ENCODE results near the gene XIRP2. TPM values are rescaled to one million over a fixed set of nuclear protein-coding genes. Genes with fewer than 3 reads are reported as not detected.
"Not testable (repeated sequence)": the region's sequence is repeated elsewhere in the genome, so short reads cannot be mapped to it uniquely, and the experiment has no call there.

Gene XIRP2
- total RNA-seq, 1 donor from 2014 or later = 0.28 TPM

DNA sequence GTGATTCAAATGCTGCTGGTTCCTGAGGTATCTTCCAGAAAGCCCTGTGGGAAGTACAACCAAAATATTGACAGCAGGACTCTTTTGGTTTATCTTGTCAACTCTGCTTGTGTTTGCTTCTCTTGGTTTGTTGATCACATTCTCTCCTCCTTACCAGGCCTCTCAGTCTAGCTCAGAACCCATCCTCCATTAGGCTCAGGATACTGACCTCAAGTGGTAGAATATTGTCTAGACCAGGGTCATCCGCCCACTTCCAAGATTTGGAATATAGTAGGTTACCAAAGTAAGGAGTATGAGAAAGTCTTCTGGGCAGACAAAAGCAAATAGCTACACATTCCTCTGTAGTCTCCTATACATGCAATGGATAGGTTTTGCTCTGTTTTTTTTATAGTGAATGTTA lies 56.6 kb downstream of the XIRP2 start:
- ATAC-seq = no peak

DNA sequence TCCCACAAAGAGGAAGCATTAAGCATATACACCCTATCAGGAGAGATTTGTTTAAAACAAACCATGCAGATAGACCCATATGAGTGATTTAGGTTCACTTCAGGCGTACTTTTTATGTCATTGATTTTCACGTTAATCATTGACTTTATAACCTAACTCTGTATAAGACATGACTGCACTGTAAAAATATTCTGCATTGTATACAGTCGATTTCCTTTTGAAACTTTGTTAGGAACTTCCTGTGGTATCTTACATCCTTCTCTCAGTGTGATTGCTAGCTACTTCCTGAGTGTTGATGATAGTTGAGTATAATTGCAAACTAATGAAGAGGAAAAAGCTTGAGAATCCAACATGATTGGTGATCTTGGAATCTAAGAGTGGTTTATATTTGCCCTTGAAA lies 69.4 kb downstream of the XIRP2 start:
- no peak for ATAC-seq

DNA sequence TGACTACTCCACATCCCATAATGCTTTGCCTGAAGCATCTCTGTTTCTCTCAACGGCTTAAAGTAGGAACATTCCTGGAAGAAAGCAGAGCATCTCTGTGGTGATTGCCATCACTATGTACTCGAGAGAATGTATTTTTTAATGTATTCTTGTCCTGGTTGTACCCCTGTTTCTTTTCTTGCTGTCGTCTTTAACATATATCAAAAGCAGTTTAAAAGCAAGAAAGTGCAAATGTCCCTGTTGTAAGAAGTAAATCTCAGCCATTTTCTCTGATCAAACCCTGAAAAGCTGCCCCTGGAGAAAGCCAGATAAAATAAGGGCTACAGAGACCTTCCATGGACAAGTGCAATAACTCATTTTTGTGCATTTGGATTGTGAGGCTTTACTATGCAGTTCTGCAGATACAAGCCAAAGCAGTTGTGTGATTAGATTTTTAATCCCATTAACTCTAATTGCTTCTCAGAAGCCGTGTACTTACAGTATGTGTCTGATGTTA lies 70.8 kb downstream of the XIRP2 start:
- ATAC-seq = no peak

DNA sequence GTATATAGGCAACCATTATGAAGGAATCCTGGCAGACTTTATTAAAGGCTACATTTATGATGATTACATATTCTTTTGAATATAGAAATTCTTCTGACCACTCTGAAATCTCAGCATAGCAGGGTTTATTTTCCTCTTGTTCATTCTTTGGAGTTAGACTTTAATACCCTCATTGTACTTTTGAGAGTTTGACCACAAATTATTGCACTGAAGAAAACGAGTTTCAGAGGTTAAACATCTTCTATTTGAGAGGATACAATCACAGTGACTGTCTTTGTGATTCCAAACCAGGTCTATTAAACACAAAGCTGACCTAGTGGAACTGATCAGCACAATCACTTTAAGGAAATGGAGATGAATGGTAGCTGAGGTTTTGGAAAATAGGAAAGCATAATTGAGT lies 71.3 kb downstream of the XIRP2 start:
- ATAC-seq = no peak

DNA sequence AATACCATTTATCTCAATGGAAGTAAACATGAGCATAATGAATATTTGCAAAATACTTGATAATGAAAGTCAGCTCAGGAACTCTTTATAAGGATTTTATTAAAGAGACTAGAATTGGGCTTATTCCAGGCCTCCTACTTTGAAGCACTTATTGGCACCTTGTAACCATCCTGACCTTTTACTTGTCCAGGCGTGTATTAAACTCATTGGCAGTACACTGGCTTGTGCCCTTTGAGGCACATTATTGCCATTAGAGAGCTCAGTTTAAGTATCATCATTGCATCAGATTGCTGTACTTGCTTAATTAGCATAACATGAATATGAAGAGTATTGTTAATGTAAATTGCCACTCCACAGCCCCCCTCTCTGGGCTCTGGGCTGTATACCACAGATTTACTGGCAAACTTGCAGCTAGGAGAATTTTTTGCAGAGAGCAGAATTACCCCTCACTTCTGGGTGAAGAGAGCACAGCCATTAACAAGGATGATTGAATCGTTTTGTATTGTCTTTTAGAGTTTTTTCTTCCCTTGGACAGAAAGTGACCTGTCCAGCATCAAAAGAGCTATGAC lies 72.5 kb downstream of the XIRP2 start:
- no peak for ATAC-seq

DNA sequence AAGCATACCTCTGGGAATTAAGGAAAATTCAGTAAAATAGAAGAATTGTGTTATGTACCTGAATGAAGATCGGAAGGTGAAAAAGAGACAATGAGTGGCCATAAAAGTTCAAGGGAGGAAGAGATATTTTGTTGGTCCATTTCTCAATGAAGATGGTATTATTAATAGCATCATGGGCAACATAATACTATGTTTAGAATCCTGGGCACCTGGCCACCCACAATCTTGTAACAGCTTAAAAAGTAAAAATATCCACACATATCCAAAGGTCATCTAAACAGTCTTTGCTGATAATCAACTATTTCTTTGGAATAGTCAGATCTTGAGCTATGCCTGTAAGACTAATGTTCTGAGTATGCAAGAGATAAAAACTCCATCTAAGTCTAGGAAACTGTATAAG lies 73.7 kb downstream of the XIRP2 start:
- no peak for ATAC-seq

DNA sequence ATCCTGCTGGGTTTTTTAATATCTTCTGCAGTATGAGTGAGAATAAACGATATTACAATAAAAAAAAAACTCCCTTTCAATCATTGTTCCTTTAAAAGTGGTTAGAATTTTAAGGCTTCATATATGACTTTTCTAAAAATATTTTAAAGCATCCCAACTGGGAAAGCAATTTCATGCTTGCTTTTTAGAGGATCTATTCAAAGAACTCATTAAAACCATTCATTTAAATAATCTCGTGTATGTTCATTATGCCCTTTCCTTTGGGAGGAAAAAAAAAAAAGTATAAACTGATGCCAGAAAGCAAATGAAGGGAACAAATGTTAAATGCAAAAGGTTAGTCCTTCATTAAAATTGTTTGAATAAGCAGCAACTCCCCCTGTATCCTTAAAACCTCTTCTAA lies 81.2 kb downstream of the XIRP2 start:
- ATAC-seq = no peak

DNA sequence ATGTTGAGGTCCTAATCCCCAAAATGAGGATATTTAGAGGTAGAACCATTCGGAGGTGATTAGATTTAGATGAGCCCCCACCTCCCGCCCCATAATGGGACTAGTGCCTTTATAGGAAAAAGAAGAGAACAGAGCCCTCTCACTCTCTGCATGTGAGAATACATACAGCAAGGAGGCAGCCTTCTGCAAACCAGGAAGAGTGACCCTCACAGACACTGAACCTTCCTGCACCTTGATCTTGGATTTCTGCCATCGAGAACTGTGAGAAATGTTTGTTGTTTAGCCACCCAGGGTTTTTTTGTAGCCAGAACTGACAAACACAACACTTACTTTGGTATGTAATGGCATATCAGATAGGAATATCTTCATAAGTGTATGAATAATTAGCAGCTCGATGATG lies 83.7 kb downstream of the XIRP2 start:
- no peak for ATAC-seq

DNA sequence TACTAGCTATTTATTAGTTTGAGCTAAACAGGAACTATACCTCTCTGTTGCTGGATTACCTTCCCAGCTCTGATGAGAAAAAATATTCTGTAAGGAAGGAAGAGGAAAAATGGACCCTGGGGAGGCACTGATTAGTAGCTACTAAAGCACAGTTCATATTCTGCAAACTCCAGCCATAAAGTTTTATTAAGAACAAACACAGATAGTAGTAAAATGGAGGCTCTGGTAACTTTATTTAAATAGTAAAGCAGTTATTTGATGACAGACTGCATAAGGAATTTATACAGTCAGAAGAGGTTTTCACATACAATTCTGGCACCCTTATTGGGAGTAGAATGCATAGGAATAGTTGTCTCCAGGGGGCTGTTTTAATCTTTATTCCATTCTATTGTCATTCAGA lies 84.1 kb downstream of the XIRP2 start:
- no peak for ATAC-seq

DNA sequence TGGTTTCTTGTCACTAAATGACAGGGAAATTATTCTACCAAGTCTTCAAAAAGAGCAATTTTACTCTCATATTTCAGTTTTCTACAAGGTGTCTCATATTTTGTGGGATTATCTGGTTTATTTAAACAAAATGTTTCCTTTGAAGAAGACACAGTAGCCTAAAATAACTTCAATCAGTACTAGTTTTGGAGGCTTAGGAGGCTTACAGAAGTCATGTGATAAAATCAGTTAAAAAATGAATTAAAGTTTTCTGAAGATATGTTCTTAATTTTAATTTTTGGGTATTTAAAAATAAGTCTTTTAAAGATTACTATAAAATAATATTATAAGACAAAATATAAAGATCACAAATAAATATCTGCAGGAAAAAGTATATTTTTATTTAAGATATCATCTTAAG lies 95.9 kb downstream of the XIRP2 start:
- no peak for ATAC-seq

DNA sequence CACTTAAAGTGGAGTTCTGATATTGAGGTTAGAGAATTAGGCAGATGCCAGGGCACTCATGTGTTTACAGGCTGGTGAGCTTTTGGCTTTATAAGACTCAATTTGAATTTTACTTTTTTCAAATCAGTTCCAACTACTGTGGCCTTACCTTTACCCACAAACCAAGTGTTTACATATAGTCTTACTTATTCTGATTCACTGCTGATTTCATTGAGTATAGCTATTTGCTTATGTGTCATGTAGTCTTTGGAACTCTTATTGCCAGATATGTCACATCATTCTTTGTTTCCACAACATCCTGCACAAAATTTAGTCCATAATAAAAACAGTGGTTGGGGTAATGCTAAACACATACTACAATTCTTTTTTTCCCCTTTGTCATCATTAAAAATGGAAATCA lies 96.5 kb downstream of the XIRP2 start:
- ATAC-seq = no peak

DNA sequence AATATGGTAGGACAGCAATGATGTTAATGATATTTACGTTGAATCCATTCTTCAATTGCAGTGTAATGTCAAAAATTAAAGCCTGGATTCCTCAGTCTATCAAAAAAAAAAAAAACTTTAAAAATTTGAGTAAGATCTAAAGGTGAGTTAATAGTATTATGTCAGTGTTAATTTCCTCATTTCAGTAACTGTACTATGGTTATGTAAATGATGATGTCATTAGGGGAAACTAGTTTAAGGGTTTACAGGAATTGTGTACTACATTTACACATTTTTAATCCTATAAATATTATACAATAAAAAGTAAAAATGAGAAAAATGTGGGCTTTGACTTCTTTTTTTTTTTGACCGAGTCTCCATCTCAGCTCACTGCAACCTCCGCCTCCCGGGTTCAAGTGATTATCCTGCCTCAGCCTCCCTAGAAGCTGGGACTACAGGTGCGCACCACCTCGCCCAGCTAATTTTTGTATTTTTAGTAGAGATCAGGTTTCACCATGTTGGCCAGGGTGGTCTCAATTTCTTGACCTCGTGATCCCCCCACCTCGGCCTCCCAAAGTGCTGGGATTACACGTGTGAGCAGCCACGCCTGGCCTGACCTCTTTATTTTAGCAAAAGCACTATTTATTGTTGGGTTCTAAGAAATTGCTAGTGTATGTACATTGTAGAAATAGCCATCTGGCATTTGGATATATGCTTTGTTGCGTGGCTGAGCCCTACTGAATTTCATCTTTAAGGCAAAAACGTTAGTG lies 106.5 kb downstream of the XIRP2 start:
- no peak for ATAC-seq

DNA sequence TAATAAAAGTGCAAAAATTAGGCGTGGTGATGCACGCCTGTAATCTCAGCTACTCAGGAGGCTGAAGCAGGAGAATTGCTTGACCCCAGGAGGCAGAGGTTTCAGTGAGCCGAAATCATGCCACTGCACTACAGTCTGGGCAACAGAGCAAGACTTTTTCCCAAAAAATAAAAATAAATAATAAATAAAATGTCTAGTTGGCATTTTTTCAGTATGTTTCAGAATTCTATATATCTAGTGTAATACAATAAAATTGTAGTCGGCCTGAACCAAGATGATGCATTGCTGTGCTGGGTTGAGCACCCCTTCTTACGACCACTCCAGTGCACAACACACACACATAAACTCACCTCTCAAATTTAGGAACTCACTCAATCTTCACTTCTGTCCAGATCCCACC lies 108.2 kb downstream of the XIRP2 start:
- ATAC-seq = no peak

DNA sequence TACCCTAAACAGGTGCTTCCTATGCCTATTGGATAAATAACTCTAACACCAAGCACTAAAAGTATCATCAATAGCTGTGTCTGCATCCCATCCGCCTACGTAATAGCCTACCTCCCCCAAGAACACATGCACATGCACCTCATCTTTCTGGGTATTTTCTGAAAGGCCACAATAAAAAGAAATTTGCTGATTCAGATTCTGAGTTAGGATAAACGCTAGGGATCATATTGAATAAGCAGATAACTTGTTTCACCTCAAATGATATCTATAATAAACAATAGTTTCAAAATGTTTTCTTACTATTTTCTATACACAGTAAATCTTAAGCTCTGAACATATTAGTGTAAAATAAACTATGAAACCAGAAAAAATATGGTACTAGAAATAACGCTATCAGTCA lies 112.9 kb downstream of the XIRP2 start:
- ATAC-seq = no peak

DNA sequence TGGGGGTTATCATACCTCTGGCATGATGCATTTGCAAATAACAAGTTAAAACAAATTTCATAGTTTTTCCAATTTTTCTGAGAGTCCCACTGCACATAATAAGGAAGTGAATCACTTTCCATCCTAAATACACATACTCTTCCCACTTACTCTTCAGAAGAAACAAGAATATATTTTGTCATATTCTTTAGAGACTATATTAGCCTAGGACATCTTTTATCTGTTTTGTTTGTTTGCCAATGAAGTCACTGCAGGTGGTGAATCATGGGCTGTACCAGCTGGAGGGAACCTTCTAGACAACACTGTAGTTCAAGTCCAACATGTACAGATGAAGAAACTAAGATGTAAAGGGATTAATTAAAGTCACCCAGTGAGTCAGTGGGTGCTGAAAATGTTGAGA lies 116.8 kb downstream of the XIRP2 start:
- no peak for ATAC-seq

DNA sequence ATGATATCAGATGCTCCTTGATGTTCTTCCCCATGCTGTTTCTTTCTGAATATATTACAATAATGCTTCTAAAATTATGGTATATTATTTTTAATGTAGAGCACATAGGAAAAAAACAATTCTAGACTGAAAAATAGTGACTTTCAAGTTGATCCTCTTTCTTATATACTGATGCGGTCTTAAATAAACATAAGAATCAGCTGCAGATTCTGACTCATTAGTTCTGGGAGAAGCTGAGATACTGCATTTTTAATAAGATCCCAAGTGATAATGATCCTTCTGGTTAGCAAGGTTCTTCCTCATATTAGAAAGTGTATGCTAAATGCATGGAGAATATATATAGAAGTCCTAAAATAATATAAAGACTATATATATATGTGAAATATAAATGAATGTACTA lies 124.9 kb downstream of the XIRP2 start:
- ATAC-seq = no peak

DNA sequence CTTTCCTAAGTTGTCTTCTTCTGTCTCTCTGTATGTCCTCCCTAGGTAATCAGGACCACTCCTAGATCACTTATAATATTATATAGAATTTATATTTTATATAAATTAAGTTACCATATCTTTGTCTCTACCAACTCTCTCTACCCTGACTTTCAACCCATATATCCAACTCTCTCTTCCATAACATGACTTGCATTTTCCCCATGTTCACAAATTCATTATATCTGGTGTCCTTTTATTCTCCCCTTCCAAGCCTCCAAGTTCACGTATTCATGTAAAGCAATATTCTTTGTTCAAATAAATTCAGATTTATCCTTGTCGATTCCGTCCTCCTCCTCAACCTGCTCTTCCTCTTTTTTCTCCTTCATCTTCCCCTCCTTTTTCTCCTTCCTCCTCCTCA lies 127.5 kb downstream of the XIRP2 start:
- no peak for ATAC-seq

DNA sequence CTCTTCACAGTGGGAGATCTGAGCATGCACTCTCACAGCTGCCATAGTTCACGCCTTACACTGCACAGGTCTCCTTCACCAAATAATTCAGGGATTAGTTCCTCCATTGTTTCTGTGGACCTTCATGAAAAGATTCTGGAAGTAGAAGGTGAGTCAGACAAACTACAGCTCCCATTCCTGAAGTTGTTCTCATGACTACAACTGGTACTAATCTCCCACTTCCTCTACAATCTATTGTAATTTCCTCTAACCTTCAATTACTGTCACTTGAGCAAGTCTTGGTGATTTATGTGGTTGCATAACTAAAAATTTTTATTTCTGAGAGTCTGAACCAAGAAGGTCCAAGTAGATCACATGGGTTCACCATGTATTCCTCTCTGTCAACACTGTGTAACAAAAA lies 128.7 kb downstream of the XIRP2 start:
- no peak for ATAC-seq

DNA sequence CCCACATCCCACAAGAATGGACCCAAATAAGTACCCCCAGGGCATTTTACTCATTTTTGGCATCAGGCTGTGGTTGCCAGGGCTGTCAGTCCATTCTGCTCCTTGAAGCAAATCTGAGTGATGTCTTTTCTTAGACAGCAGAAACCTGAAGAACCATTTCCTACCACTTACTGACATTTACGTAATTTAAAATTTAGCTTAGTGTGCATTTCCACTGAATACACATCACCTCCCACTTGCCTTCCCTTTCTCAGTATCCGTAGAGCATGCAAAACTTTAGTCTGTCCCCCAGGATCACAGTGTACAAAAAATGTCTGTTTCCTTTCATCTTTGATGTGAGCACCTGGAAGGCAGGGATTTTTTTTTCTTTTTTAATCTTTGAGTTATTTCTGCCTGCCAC lies 130.3 kb downstream of the XIRP2 start:
- ATAC-seq = no peak

DNA sequence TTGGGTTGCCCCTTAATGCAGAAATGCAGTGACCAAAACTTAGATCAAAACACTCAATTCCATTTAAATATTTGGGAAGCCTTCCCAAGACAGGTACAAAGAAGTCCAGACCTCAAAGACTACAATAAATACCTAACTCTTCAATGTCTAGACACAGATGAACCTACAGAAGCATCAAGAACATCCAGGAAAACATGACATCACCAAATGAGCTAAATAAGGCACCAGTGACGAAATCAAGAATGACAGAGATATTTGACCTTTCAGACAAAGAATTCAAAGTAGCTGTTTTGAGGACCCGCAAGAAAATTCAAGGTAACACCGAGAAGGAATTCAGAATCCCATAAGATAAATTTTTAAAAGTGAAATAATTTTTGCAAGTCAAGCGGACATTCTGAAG lies 140.2 kb downstream of the XIRP2 start:
- ATAC-seq = no peak

DNA sequence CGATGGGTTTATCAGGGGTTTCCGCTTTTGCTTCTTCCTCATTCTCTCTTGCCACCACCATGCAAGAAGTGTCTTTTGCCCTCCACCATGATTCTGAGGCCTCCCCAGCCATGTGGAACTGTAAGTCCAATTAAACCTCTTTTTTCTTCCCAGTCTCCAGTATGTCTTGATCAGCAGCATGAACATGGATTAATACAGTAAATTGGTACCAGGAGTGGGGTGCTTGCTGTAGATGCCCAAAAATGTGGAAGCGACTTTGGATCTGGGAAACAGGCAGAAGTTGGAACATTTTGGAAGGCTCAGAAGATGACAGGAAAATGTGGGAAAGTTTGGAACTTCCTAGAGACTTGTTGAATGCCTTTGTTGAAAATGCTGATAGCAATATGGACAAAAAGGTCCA lies 146.7 kb downstream of the XIRP2 start:
- ATAC-seq = not testable (repeated sequence)

DNA sequence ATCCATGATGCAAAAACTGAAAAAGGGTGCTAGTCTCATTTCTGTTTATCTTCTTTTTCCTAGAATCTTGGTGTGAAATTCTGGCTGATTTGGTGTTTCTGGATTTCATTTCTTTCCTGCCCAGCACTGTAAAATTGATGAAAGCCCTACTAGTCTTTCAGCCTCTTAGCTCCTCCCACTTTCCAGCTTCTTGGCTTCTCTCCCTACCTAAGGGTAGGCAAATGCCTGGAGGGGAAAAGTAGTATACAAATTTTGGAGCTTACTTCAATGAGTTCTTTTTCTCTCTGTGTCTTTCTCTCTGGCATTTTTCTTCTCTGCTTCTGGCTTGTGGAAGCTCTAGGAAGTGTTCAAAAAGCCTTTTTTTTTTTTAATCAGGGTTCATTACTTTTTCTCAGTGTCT lies 160.5 kb downstream of the XIRP2 start:
- ATAC-seq = no peak

DNA sequence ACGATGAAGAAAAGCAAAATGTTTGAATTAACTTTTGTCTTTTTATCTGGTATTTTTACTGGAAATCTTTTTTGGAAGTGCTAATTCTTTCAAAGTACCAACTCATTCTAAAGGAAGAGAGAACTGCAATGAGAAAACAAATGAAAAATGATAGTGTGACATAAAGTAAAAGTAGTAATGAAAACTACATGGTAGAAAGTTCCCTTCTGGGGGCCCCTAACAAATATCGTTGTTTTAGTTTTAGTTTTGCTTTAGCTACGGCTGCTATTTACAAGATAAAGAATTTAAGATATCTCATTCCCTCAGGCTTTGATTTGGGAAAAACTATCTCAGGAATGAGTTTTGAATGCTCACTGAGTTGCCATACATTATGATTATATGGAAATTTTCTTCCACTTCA lies 161.4 kb downstream of the XIRP2 start:
- ATAC-seq = no peak

DNA sequence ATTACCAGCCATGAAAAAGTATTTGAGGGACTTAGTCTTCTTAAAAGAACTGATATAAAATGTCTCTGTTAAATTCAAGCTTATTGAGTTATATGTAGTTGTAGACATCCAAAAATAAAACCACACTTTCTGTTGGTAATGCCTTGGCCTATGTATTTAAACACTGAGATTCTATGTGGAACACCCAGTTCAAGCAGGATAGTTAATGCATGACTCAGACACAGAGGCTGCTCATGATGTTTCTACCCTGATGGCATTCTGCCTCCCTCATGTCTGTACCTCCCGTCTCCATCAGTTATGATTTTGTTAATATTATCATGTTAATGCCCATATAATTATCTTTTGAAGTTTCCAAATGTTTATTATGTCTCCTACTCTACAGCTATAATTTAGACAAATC lies 164.5 kb downstream of the XIRP2 start:
- no peak for ATAC-seq

DNA sequence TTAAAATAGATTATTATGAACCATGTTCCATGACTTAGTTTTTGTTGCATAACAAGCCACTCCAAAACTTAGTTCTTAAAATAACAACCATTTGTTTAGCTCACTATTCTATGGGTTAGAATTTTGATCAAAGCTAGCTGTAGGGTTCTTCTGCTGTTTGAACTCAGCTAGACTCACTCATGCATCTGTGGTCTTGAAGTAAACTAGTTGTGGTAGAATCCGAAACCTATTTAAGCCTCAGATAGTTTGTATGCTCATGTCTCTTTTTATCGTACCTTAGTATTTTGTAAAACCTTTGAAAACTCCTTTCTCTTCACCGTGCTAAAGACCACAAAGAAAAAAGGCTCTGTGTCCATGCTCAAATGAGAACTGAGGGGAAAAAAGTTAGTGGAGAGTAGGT lies 166.6 kb downstream of the XIRP2 start:
- no peak for ATAC-seq

Data from esophagus mucosa (tissue), 1 donor.